ENCODE results near the gene FGFBP2.

DNA sequence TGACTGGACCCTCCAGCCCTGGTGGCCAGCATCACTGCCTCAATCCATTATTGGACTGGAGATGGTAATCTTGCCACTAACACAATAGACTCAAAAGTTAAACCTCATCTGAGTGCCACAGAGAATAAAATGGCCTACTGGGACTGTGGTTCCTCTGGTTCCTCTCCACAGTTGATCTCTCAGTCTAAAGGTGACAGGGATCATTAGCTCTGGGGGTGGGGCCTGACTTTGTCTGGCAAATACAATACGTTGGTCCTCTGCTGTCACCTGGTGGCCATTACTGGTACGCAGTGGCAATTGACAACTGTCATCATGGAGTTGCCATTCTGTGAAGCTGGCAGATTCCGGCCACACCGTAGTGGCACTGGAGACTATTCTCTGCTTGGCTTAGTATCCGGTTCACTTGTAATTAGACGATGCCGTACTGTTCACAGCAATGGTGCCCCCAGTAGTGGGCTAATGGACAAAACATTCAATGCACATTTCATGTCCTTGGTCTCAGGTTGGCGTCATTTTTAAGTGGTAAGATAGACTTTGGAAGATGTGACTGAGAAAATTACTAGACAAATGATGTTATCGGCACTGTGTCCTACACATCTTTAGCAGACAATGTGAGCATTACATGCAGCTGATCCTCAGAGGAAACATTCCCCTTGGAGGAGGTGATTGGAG lies 6.7 kb downstream of the FGFBP2 start:
- TF ChIP-seq, protein P1, sequence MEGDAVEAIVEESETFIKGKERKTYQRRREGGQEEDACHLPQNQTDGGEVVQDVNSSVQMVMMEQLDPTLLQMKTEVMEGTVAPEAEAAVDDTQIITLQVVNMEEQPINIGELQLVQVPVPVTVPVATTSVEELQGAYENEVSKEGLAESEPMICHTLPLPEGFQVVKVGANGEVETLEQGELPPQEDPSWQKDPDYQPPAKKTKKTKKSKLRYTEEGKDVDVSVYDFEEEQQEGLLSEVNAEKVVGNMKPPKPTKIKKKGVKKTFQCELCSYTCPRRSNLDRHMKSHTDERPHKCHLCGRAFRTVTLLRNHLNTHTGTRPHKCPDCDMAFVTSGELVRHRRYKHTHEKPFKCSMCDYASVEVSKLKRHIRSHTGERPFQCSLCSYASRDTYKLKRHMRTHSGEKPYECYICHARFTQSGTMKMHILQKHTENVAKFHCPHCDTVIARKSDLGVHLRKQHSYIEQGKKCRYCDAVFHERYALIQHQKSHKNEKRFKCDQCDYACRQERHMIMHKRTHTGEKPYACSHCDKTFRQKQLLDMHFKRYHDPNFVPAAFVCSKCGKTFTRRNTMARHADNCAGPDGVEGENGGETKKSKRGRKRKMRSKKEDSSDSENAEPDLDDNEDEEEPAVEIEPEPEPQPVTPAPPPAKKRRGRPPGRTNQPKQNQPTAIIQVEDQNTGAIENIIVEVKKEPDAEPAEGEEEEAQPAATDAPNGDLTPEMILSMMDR (conservative IDR thresholded peaks at IDR 0.05; ENCODE audit: low read length), result peak; percentile 98
- no peak for TF ChIP-seq EZH2phosphoT487 (IDR thresholded peaks at IDR 0.05; ENCODE audit: borderline replicate concordance)

Data from Loucy (cell line).